HEK293 (cell line): ENCODE results near the gene TTC31.

ENCODE experiments used
- FEZF1 ChIP-seq: fragments of 450-650 bp; formaldehyde crosslinking; IDR thresholded peaks from 2 replicates; pipeline ENCODE4 v1.5.1; 2016; ENCODE audit warnings: missing biosample characterization, missing genetic modification characterization
- HOXC10 ChIP-seq: sonication (generic); formaldehyde crosslinking; IDR thresholded peaks from 2 replicates; pipeline ENCODE4 v1.8.1; 2023; ENCODE audit warnings: mild to moderate bottlenecking, missing genetic modification reagents
- KLF1 ChIP-seq: fragments of 450-650 bp; formaldehyde crosslinking; IDR thresholded peaks from 2 replicates; pipeline ENCODE4 v1.5.1; 2016; ENCODE audit warnings: missing biosample characterization, missing genetic modification characterization
- KLF10 ChIP-seq: fragments of 450-650 bp; IDR thresholded peaks from 2 replicates; pipeline ENCODE4 v1.5.1; 2018; ENCODE audit warnings: missing biosample characterization, mild to moderate bottlenecking, missing genetic modification characterization
- PATZ1 ChIP-seq: fragments of 450-650 bp; formaldehyde crosslinking; IDR thresholded peaks from 2 replicates; pipeline ENCODE4 v1.5.1; 2016; ENCODE audit warnings: missing biosample characterization, missing genetic modification characterization
- SP7 ChIP-seq: fragments of 450-650 bp; formaldehyde crosslinking; IDR thresholded peaks from 2 replicates; pipeline ENCODE4 v1.5.1; 2016; ENCODE audit warnings: missing biosample characterization, missing genetic modification characterization
- WT1 ChIP-seq: fragments of 450-650 bp; formaldehyde crosslinking; IDR thresholded peaks from 2 replicates; pipeline ENCODE4 v1.5.1; 2016; ENCODE audit warnings: missing biosample characterization, missing genetic modification characterization
- ZBTB17 ChIP-seq: fragments of 450-650 bp; formaldehyde crosslinking; IDR thresholded peaks from 2 replicates; pipeline ENCODE4 v1.5.1; 2016; ENCODE audit warnings: missing biosample characterization, missing genetic modification characterization
- ZBTB26 ChIP-seq: fragments of 450-650 bp; formaldehyde crosslinking; optimal IDR thresholded peaks from 2 replicates; pipeline ENCODE3; 2016; ENCODE audit warnings: missing biosample characterization, mild to moderate bottlenecking, missing genetic modification characterization
- ZBTB6 ChIP-seq: fragments of 450-650 bp; formaldehyde crosslinking; IDR thresholded peaks from 2 replicates; pipeline ENCODE4 v1.5.1; 2017; ENCODE audit warnings: missing biosample characterization, missing genetic modification characterization
- ZNF146 ChIP-seq: fragments of 450-650 bp; formaldehyde crosslinking; IDR thresholded peaks from 2 replicates; pipeline ENCODE4 v1.5.1; 2016; ENCODE audit warnings: missing biosample characterization, missing genetic modification characterization
- ZNF169 ChIP-seq: fragments of 450-650 bp; formaldehyde crosslinking; IDR thresholded peaks from 2 replicates; pipeline ENCODE4 v1.5.1; 2016; ENCODE audit warnings: missing biosample characterization, missing genetic modification characterization
- ZNF2 ChIP-seq: fragments of 450-650 bp; formaldehyde crosslinking; IDR thresholded peaks from 2 replicates; pipeline ENCODE4 v1.5.1; 2016; ENCODE audit warnings: missing biosample characterization, missing genetic modification characterization
- ZNF223 ChIP-seq: fragments of 450-650 bp; formaldehyde crosslinking; IDR thresholded peaks from 2 replicates; pipeline ENCODE4 v1.5.1; 2016; ENCODE audit warnings: missing biosample characterization, missing genetic modification characterization
- ZNF354C ChIP-seq: fragments of 450-650 bp; formaldehyde crosslinking; IDR thresholded peaks from 2 replicates; pipeline ENCODE4 v1.5.1; 2016; ENCODE audit warnings: missing biosample characterization, missing genetic modification characterization, low read depth, borderline replicate concordance
- ZNF362 ChIP-seq: fragments of 450-650 bp; formaldehyde crosslinking; IDR thresholded peaks from 2 replicates; pipeline ENCODE4 v1.5.1; 2016; ENCODE audit warnings: missing biosample characterization, missing genetic modification characterization
- ZNF398 ChIP-seq: fragments of 450-650 bp; formaldehyde crosslinking; IDR thresholded peaks from 2 replicates; pipeline ENCODE4 v1.5.1; 2017; ENCODE audit warnings: missing biosample characterization, missing genetic modification characterization
- ZNF473 ChIP-seq: fragments of 450-650 bp; formaldehyde crosslinking; IDR thresholded peaks from 2 replicates; pipeline ENCODE4 v1.5.1; 2017; ENCODE audit warnings: missing biosample characterization, missing genetic modification characterization
- ZNF48 ChIP-seq: fragments of 450-650 bp; formaldehyde crosslinking; IDR thresholded peaks from 2 replicates; pipeline ENCODE4 v1.5.1; 2016; ENCODE audit warnings: missing biosample characterization, missing genetic modification characterization
- ZNF513 ChIP-seq: fragments of 450-650 bp; IDR thresholded peaks from 2 replicates; pipeline ENCODE4 v1.5.1; 2018; ENCODE audit warnings: missing biosample characterization, missing genetic modification characterization
- ZNF514 ChIP-seq: fragments of 450-650 bp; formaldehyde crosslinking; IDR thresholded peaks from 2 replicates; pipeline ENCODE4 v1.5.1; 2016; ENCODE audit warnings: missing biosample characterization, missing genetic modification characterization
- ZNF521 ChIP-seq: fragments of 450-650 bp; formaldehyde crosslinking; IDR thresholded peaks from 2 replicates; pipeline ENCODE4 v1.5.1; 2017; ENCODE audit warnings: missing biosample characterization, mild to moderate bottlenecking, missing genetic modification characterization
- ZNF560 ChIP-seq: fragments of 450-650 bp; formaldehyde crosslinking; IDR thresholded peaks from 2 replicates; pipeline ENCODE4 v1.5.1; 2017; ENCODE audit warnings: missing biosample characterization, missing genetic modification characterization, borderline replicate concordance
- ZNF580 ChIP-seq: fragments of 450-650 bp; formaldehyde crosslinking; IDR thresholded peaks from 2 replicates; pipeline ENCODE4 v1.5.1; 2016; ENCODE audit warnings: missing biosample characterization, missing genetic modification characterization
- ZNF664 ChIP-seq: fragments of 450-650 bp; formaldehyde crosslinking; IDR thresholded peaks from 2 replicates; pipeline ENCODE4 v1.5.1; 2016; ENCODE audit warnings: missing biosample characterization, missing genetic modification characterization
- ZNF670 ChIP-seq: fragments of 450-650 bp; formaldehyde crosslinking; IDR thresholded peaks from 2 replicates; pipeline ENCODE4 v1.5.1; 2016; ENCODE audit warnings: missing biosample characterization, missing genetic modification characterization, low read depth
- ZNF76 ChIP-seq: fragments of 450-650 bp; formaldehyde crosslinking; IDR thresholded peaks from 2 replicates; pipeline ENCODE4; 2016; ENCODE audit warnings: low read depth, missing biosample characterization, missing genetic modification characterization, borderline replicate concordance
- ZNF768 ChIP-seq: fragments of 450-650 bp; formaldehyde crosslinking; IDR thresholded peaks from 2 replicates; pipeline ENCODE4 v1.5.1; 2018; ENCODE audit warnings: missing biosample characterization, mild to moderate bottlenecking, missing genetic modification characterization
- ZNF777 ChIP-seq: fragments of 450-650 bp; formaldehyde crosslinking; IDR thresholded peaks from 2 replicates; pipeline ENCODE4 v1.5.1; 2017; ENCODE audit warnings: missing biosample characterization, missing genetic modification characterization, borderline replicate concordance
- ZNF843 ChIP-seq: fragments of 450-650 bp; formaldehyde crosslinking; IDR thresholded peaks from 2 replicates; pipeline ENCODE4 v1.5.1; 2016; ENCODE audit warnings: missing biosample characterization, missing genetic modification characterization

TTC31 gene

GRCh38 chr2:74507145-74507925, 24.5 kb downstream of the TTC31 start, which contains the start of gene PCGF1 (continued):
- TF ChIP-seq HOXC10 (CRISPR knock-in tag), result no peak
- no peak for TF ChIP-seq ZBTB6
- TF ChIP-seq ZNF473 (tag by site-specific recombination), result no peak
- no peak for TF ChIP-seq ZNF560
- no peak for TF ChIP-seq ZNF169 (tag by site-specific recombination)
- TF ChIP-seq ZNF146 (tag by site-specific recombination), result 0 out of 2 replicates have a peak, but pooled peaks have one; percentile 5
- TF ChIP-seq ZNF2 (tag by site-specific recombination), result peak; percentile 84
- TF ChIP-seq ZNF521, result no peak
- no peak for TF ChIP-seq ZNF48 (tag by site-specific recombination)
- peak; percentile 67 for TF ChIP-seq ZBTB26
- peak; percentile 70; the same call in 1 of the 2 replicates for TF ChIP-seq SP7 (tag by site-specific recombination)
- TF ChIP-seq ZNF843 (tag by site-specific recombination), result peak; percentile 53; the same call in 1 of the 2 replicates
- TF ChIP-seq ZNF664 (tag by site-specific recombination), result no peak
- 0 out of 2 replicates have a peak, but pooled peaks have one; percentile 54 for TF ChIP-seq ZNF777 (tag by site-specific recombination)
- no peak for TF ChIP-seq ZNF514 (tag by site-specific recombination)
- TF ChIP-seq ZNF513 (tag by site-specific recombination), result no peak
- TF ChIP-seq ZNF398 (tag by site-specific recombination), result peak; percentile 58; the same call in 1 of the 2 replicates
- peak; percentile 96 for TF ChIP-seq ZBTB17 (tag by site-specific recombination)
- no peak for TF ChIP-seq ZNF354C (tag by site-specific recombination)
- TF ChIP-seq ZNF768 (tag by site-specific recombination), result no peak
- peak; percentile 48; the same call in 1 of the 2 replicates for TF ChIP-seq ZNF76 (tag by site-specific recombination)
- TF ChIP-seq ZNF362 (tag by site-specific recombination), result no peak
- peak; percentile 67 for TF ChIP-seq WT1 (tag by site-specific recombination)
- no peak for TF ChIP-seq KLF1 (tag by site-specific recombination)
- TF ChIP-seq PATZ1 (tag by site-specific recombination), result peak; percentile 95
- no peak for TF ChIP-seq FEZF1 (tag by site-specific recombination)
- TF ChIP-seq KLF10, result no peak; the same call in 1 of the 2 replicates
- TF ChIP-seq ZNF580 (tag by site-specific recombination), result no peak
- TF ChIP-seq ZNF670 (tag by site-specific recombination), result no peak
- no peak for TF ChIP-seq ZNF223 (tag by site-specific recombination)
